GM19023 (cell line): Measurements from ENCODE around the gene GARIN5A.
"Not testable (repeated sequence)": the region's sequence is repeated elsewhere in the genome, so short reads cannot be mapped to it uniquely, and the experiment has no call there.

Experiments used
- ATAC-seq: cut with Tn5 transposase; IDR thresholded peaks from one replicate; pipeline ENCODE4 v1.9.1; 2021; ENCODE audit warnings: mild to moderate bottlenecking, moderate library complexity; ENCODE audit not compliant: unreplicated experiment

Gene GARIN5A

DNA sequence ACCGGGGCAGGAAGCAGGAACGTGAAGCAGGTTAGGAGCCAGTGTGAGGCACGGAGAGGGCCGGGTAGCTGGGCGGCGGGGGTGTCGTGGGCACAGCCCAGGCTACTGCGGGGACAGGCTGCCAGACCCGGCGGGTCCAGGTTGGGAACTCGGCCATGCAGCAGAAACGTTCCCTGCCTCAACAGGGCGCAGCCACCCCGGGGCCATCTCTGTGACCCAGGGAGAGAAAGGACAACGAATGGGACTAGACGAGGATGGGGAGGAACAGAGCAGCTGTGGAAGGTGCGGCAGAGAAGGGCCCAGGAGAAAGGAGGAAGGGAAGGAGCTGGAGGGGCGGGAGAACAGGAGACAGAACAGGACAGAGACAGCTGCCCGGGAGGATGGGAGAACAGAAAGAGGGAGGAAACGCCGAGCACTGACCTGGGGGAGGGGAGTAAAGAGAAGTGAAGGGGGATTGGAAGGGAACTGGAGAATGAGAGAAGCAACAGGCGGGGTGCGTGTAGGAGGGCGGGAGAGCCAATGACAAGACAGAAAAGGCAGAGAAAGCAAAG, 12.9 kb upstream of the GARIN5A start:
- no peak for ATAC-seq

GRCh38 chr19:50488389-50489194, 11.9 kb upstream of the GARIN5A start:
- no peak for ATAC-seq

DNA sequence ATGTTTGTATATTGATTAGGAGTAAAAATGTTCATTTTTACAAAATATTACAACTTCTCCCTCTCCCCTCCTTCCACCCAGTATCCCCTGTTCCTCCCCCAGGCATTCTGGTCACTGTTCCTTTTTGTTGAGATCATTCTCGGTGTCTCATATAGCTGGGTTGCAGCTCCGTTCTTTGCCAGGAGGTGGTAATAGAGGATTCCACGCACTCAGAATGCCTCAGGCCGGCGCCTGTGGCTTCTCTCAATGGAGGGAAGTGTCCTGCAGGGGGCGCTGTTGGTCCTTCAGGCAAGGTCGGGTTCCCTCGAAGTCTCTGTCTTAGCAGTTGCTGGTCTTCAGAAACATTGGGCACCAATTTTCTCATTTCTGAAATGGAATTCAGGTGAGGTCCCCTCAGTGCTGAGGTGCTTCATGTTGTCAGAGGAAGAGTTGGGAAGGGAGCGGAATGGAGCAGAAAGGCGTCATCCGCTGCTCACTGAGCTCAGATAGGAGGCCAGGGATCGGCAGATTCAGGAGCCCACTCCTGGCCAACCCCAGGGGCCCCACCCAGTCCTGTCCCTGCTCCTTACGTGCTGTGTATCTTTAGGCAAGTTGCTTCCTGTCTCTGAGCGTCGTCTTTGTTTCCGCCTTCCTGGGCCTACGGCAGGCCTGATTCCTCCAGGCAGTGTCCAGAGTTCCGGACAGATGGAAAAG, 10.3 kb upstream of the GARIN5A start:
- ATAC-seq, result no peak

DNA sequence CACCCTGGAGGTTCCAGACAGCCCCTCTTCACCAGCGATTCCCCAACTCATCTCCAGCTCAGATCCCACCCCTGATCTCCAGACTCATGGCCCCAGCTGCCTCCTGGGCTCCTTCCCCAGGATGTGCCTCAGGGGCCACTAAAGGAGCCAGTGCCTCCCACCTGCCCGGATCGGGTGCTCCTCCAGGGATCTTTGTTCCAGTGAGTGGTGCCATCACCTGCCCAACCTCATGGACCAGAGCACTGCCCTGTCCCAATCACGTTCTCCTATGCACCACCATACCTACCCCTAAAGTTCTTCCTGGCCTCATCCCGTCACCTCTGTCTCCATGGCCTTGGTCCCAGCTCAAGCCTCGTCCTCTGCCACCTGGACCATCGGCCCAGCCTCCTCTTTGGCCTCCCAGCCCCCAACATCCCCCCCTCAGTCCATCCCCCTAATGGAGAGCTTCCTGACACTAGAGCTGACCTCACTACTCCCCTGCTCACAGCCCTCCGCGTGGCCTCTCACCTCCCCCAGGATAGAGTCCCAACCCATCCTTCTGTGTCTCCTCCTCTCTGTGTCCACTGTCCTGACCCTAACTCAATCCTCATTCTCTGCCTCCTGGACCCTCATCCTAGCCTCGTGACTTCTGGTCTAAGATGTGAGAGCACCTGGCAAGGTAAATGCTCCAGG, 8.8 kb upstream of the GARIN5A start:
- no peak for ATAC-seq

DNA sequence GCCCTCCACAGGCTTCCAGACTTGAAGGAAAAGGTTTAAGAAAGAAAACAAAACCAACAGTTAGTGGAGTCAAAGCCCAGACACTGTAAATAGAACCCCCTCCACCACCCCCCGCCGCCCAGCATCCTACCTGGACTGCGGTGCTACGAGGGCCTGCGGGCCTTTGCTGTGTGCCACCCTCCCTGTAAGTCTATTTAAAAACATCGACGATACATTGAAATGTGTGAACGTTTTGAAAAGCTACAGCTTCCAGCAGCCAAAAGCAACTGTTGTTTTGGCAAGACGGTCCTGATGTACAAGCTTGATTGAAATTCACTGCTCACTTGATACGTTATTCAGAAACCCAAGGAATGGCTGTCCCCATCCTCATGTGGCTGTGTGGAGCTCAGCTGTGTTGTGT, 6.3 kb upstream of the GARIN5A start:
- ATAC-seq, result no peak

- ATAC-seq, result no peak
These were observed 5.7 kb upstream of the GARIN5A start for GRCh38 chr19:50482271-50482855.

- no peak for ATAC-seq
These were observed 4.9 kb upstream of the GARIN5A start for GRCh38 chr19:50481351-50482149.

- no peak for ATAC-seq
These were observed 3.8 kb upstream of the GARIN5A start for GRCh38 chr19:50480281-50481111.

DNA sequence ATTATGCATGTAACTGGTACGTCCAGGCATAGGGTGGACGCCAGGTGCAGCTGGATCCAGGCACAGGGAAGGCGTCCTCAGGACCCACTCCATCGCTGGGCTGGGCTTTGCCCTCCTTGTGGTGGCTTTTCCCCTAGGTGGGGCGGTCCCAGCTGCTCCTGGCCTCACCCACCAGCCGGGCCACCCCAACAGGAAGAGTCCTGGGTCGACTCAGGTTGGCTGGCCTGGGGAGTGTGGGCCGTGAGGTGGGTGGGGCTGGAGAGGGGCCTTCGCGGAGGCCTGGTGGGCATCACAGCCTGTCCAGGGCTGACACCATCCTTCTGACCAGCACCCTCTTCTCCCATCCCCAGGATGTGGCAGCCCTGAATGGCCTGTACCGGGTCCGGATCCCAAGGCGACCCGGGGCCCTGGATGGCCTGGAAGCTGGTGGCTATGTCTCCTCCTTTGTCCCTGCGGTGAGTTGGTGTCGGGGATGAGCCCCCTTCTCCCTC, 3.2 kb upstream of the GARIN5A start:
- no peak for ATAC-seq

DNA sequence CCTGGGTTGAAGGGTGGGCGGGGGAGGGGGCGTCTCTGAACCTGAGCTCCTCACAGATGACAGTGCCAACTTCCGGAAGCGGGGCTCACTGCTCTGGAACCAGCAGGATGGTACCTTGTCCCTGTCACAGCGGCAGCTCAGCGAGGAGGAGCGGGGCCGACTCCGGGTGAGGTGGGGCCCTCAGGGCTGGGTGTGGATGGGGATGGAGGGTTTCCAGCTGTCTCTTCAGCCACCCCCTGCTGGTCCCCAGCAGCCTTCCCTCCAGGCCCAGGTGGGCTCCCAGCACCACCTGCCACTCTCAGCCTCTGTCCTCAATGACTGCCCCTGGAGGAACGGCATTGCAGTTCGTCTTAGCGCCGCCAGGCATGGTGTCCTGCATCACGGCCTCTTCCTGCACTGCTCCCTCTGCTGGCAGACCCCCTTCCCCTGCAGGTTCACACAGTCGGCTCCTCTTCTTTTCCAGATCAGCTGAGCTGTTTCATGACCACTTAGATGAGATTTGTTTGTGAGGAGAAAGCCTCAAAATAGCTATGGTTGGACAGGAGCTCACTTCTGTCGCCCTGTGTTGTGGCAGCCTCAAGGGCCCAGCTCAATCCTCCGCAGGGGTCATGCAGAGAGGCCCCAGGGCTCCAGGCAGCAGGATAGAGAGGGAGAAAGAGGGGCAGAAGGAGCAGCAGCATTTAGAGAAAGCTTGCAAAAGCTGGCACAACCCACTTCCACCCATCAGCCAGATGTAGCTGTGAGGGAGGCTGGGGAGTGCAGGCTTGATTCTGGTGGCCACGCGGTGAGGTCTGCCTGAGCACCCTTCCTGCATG, 2.5 kb upstream of the GARIN5A start:
- ATAC-seq, result no peak

DNA sequence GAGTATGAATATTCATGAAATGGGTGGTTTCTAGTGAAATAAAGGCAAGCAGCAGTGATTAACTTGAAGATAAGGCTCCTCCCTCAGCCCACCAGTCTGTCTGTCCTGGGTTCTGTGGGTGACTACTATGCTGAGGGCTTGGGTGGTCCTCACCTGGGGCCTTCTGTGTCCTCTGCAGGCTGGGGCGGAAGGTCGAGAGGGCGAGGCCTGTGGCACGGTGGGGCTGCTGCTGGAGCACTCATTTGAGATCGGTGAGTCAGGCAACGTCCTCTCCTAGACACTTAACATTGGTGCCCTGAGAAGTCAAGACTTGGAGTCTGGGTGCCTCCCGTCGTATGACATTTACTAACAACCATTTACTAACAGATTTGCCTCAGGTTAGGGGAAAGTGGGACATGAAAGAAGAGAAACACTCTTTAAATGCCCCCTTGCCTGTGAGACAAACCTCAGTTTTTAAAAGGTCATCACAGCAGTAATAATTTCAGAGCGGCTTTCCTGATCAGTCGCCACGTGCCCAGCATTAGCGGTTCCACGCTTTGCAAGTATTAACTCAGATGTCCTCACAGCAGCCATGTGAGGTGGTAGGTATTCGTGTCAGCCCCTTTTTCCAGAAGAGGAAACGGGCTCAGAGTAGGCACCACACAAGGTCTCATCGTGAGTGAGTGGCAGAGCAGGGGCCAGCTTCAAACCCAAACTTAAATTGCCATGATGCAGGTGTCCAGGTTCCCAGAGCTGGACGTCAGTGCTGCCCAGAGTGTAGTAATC, 1.3 kb upstream of the GARIN5A start:
- no peak for ATAC-seq

- ATAC-seq, result no peak
These were observed 225 bp upstream of the GARIN5A start for GRCh38 chr19:50476907-50477238.

GRCh38 chr19:50475736-50476223, 868 bp downstream of the GARIN5A start:
- no peak for ATAC-seq

DNA sequence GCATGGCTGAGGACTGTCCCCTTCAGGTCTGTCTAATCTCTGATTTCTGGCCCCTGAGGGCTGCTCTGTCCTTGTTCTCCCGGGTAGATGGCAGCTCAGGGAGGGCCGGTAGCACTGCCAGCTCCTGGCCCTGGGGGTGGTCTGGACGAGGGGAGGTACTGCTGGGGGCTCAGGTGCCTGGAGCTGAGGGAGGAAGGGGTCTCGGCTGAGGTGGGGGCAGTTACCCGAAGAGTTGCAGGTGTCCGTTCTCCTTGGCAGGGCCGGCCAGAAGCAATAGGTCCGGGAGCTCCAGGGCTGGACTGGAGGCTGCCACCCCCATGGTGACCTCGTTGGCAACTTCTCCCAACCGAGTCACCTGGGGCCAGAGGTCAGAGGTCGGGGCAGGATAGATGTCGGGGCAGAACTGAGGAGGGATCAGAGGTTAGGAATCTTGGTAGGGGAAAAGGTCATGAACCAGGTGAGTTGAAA, 1.5 kb downstream of the GARIN5A start:
- no peak for ATAC-seq

- not testable (repeated sequence) for ATAC-seq
These were observed 3.3 kb downstream of the GARIN5A start for GRCh38 chr19:50473336-50473735.

DNA sequence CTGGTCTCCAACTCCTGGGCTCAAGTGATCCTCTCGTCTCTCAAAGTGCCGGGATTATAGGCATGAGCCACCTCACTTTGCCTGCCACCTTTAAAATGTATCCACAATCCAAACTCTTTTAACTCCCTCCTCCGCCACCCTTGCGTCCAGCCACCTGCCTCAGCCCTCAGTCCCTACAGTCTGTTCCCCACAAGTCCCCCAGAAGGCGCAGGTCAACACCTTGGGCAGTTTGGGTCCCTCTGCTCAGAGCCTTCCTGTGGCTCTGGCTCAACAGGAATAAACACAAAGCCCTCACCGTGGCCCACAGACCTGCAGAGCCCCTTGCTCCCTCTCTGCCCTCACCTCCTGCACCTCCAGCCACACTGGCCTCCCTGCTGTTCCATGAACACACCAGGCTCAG, 7.8 kb downstream of the GARIN5A start:
- no peak for ATAC-seq

GRCh38 chr19:50467566-50467965, 9.1 kb downstream of the GARIN5A start:
- no peak for ATAC-seq

- no peak for ATAC-seq
These were observed 10.0 kb downstream of the GARIN5A start for GRCh38 chr19:50466706-50467039.
